ENCODE data around the gene MMP17. TPM values are rescaled to one million over a fixed set of nuclear protein-coding genes. Genes with fewer than 3 reads are reported as not detected.

Gene MMP17
- total RNA-seq, 5 donors from 2014 or later (not counting 1 experiment from before 2014, with no cell fraction given), result 0.58 to 2.7 (median 1.2) TPM

DNA sequence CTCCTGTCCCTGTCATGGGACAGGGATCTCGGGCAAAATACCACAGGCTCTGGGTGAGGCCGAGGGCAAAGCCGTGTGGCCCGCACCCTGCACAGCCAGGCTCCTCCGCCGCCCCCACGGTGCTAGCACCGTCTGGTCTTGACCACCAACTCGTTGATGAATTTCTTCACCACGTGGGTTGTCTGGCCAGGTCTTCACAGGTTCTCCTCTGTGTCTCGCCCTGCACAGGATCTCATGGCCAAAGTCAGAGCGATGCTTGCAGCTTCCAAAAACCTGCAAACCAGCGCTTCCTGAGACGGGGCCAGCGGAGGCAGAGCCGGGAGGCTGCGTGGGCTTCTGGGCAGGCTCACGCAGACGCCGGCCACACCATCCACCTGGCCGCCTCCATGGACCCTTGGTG lies 29.0 kb upstream of the MMP17 start:
- H3K4me3 Mint-ChIP-seq, result no peak overlapping the region
- Histone ChIP-seq H3K27ac (ENCODE audit: low read length) (no peak overlapping the region), H3K4me1 (ENCODE audit: control insufficient read depth in 1 of 2, extremely low read depth in 1 of 2, insufficient read depth in 2 of 2, low read length in 2 of 2) (no peaks in the 10 kb centered on the region), H3K27me3 (replicated peaks in 1 of 2; ENCODE audit: control insufficient read depth in 2 of 2, extremely low read depth in 1 of 2, insufficient read depth in 2 of 2, low read length in 1 of 2) (no peaks in the 10 kb centered on the region), H3K36me3 (ENCODE audit: control insufficient read depth in 2 of 2, extremely low read depth in 1 of 2, insufficient read depth in 1 of 2, low read length in 1 of 2) (peaks cover 18 to 62% of the 10 kb centered on the region in 2 donors), H3K4me3 (ENCODE audit: control insufficient read depth in 1 of 2, extremely low read depth in 1 of 2, low read length in 1 of 2) (no peak overlapping the region), H3K9me3 (no peaks in the 10 kb centered on the region)
- H3K9me3 Mint-ChIP-seq, result no peaks in the 10 kb centered on the region
- DNase-seq, result no peak
- peaks cover 52% of the 10 kb centered on the region for H3K36me3 Mint-ChIP-seq
- H3K4me1 Mint-ChIP-seq, result peaks cover 0 to 4% (median 0%) of the 10 kb centered on the region in 3 donors
- H3K27me3 Mint-ChIP-seq, result no peaks in the 10 kb centered on the region
- 91% methylated on average over 17 of the region's 21 CpGs for WGBS (ENCODE audit: insufficient coverage)
- no peak for ATAC-seq (replicated peaks in 1 of 4)
- no peak overlapping the region for H3K27ac Mint-ChIP-seq
- ChIA-PET POLR2A (no interaction called here), CTCF (no interaction called here)

DNA sequence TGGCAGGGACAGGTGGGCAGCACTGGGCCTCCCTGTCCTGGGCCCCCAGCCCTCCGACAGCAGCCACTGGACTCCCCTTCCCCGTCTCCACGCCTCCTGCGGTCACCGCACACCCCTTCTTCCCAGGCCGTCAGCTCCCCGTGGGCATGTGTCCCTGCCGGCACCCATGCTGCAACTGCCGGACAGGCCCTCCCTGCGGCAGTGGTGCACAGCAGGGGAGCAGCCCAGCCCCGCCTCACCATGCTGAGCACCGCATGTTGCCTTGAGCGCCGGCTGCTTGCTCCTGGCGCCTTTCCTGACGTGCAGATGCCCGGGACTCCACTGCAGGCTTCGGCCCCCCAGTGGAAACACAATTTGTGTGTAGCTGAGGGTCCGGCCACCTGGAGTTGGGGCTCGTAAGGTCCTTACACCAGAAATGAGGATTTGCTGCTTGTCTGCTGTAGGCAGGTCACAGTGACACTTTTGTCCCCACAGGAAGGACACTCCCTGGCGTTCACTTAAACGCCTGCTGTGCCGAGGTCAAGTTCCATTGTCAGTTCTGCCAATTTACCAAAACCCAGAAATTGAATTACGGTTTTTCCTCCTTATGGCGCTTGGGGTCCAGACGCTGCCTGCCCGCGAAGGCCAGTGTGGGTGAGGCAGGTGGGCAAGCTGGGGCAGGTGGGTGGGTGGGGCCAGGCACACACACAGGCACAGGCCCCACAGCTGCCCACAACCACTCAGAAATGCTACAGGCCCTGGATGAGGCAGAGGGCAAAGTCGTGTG lies 28.2 kb upstream of the MMP17 start:
- Histone ChIP-seq H3K27ac (ENCODE audit: low read length) (no peak overlapping the region), H3K9me3 (no peaks in the 10 kb centered on the region), H3K36me3 (ENCODE audit: control insufficient read depth in 2 of 2, extremely low read depth in 1 of 2, insufficient read depth in 1 of 2, low read length in 1 of 2) (peaks cover 16 to 55% of the 10 kb centered on the region in 2 donors), H3K4me1 (ENCODE audit: control insufficient read depth in 1 of 2, extremely low read depth in 1 of 2, insufficient read depth in 2 of 2, low read length in 2 of 2) (no peaks in the 10 kb centered on the region), H3K4me3 (ENCODE audit: control insufficient read depth in 1 of 2, extremely low read depth in 1 of 2, low read length in 1 of 2) (no peak overlapping the region), H3K27me3 (replicated peaks in 1 of 2; ENCODE audit: control insufficient read depth in 2 of 2, extremely low read depth in 1 of 2, insufficient read depth in 2 of 2, low read length in 1 of 2) (no peaks in the 10 kb centered on the region)
- POLR2A ChIA-PET, result no interaction called here
- peaks cover 47% of the 10 kb centered on the region for H3K36me3 Mint-ChIP-seq
- no peak overlapping the region for H3K4me3 Mint-ChIP-seq
- CTCF ChIA-PET, result no interaction called here
- H3K27me3 Mint-ChIP-seq, result no peaks in the 10 kb centered on the region
- no peak overlapping the region for H3K27ac Mint-ChIP-seq
- ATAC-seq (replicated peaks in 1 of 4) (no peak), DNase-seq (no peak)
- no peaks in the 10 kb centered on the region for H3K9me3 Mint-ChIP-seq
- 95% methylated on average over 24 of the region's 29 CpGs for WGBS (ENCODE audit: insufficient coverage)
- H3K4me1 Mint-ChIP-seq, result peaks cover 0 to 4% (median 0%) of the 10 kb centered on the region in 3 donors

DNA sequence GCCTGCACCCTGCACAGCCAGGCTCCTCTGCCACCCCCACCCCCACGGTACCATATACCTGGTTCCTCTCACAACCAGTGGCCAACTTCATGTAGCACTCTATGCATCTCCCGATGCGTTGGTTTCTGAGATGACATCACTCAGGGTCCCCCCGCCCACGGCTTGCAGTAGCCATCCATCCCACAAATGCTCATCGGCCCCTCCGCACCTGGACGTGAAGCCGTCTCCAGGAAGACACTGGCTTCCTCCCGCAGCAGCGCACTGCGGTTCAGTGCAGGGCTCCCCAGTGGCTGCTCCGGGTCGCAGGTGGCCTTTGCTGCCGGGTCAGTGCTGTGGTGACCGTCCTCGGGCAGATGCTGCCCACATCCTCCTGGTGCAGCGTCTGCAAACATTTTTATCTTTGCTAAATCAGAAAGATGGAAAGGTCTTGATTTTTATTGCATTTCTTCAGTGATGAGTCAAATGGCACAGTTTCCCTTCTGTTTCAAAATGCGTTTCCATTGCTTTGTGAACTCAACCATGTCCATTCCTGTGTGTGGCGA lies 27.5 kb upstream of the MMP17 start:
- ChIA-PET POLR2A (no interaction called here), CTCF (no interaction called here)
- Mint-ChIP-seq H3K27me3 (no peaks in the 10 kb centered on the region), H3K9me3 (no peaks in the 10 kb centered on the region), H3K36me3 (peaks cover 51% of the 10 kb centered on the region), H3K4me3 (no peak overlapping the region), H3K27ac (no peak overlapping the region), H3K4me1 (peaks cover 0 to 4% (median 0%) of the 10 kb centered on the region in 3 donors)
- Histone ChIP-seq H3K27me3 (replicated peaks in 1 of 2; ENCODE audit: control insufficient read depth in 2 of 2, extremely low read depth in 1 of 2, insufficient read depth in 2 of 2, low read length in 1 of 2) (no peaks in the 10 kb centered on the region), H3K4me1 (ENCODE audit: control insufficient read depth in 1 of 2, extremely low read depth in 1 of 2, insufficient read depth in 2 of 2, low read length in 2 of 2) (no peaks in the 10 kb centered on the region), H3K36me3 (ENCODE audit: control insufficient read depth in 2 of 2, extremely low read depth in 1 of 2, insufficient read depth in 1 of 2, low read length in 1 of 2) (peaks cover 12 to 49% of the 10 kb centered on the region in 2 donors), H3K9me3 (no peaks in the 10 kb centered on the region), H3K27ac (ENCODE audit: low read length) (no peak overlapping the region), H3K4me3 (ENCODE audit: control insufficient read depth in 1 of 2, extremely low read depth in 1 of 2, low read length in 1 of 2) (no peak overlapping the region)
- ATAC-seq (replicated peaks in 1 of 4), result no peak
- DNase-seq, result no peak
- 84% methylated on average over 13 of the region's 20 CpGs for WGBS (ENCODE audit: insufficient coverage)

- ATAC-seq (replicated peaks in 1 of 4) (no peak), DNase-seq (no peak)
- no peaks in the 10 kb centered on the region for H3K27me3 Mint-ChIP-seq
- Histone ChIP-seq H3K27me3 (replicated peaks in 1 of 2; ENCODE audit: control insufficient read depth in 2 of 2, extremely low read depth in 1 of 2, insufficient read depth in 2 of 2, low read length in 1 of 2) (no peaks in the 10 kb centered on the region), H3K9me3 (no peaks in the 10 kb centered on the region), H3K27ac (ENCODE audit: low read length) (no peak overlapping the region), H3K4me3 (ENCODE audit: control insufficient read depth in 1 of 2, extremely low read depth in 1 of 2, low read length in 1 of 2) (no peak overlapping the region), H3K4me1 (ENCODE audit: control insufficient read depth in 1 of 2, extremely low read depth in 1 of 2, insufficient read depth in 2 of 2, low read length in 2 of 2) (no peaks in the 10 kb centered on the region), H3K36me3 (ENCODE audit: control insufficient read depth in 2 of 2, extremely low read depth in 1 of 2, insufficient read depth in 1 of 2, low read length in 1 of 2) (peaks cover 8 to 46% of the 10 kb centered on the region in 2 donors)
- no peak overlapping the region for H3K27ac Mint-ChIP-seq
- H3K36me3 Mint-ChIP-seq, result peaks cover 47% of the 10 kb centered on the region
- ChIA-PET POLR2A (no interaction called here), CTCF (no interaction called here)
- 98% methylated on average over 14 of the region's 35 CpGs for WGBS (ENCODE audit: insufficient coverage)
- no peak overlapping the region for H3K4me3 Mint-ChIP-seq
- H3K9me3 Mint-ChIP-seq, result no peaks in the 10 kb centered on the region
- H3K4me1 Mint-ChIP-seq, result peaks cover 0 to under 1% (median 0%) of the 10 kb centered on the region in 3 donors
These were observed 26.8 kb upstream of the MMP17 start for GRCh38 chr12:131801254-131801866.

DNA sequence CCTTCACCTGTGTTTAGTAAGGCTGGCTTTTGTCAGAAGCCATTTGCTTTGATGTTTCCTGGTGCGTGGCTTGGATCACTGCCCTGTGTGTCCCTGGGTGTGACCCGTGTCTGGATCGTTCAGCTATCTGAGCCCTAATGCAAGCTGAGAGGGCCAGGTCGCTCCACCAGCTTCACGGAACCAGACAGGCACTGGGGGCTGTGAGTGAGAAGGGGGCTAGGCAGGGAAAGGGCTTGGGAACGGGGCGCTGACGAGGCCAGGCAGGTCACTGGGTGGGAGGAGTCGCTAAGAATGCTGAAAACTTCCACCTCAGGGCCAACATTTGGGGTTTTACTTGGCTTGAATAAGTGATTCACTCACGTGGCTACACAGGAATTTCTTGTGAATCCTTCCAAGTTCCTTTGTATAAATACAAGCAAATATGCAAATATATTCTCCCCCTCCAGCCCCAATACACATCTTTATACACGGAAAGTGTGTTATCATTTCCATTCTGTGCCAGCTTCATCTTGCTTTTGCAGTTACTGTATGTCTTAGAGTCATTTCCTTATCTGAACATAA lies 24.2 kb upstream of the MMP17 start:
- ATAC-seq (replicated peaks in 1 of 4) (no peak), DNase-seq (no peak)
- H3K27me3 ChIP-seq (replicated peaks in 1 of 2; ENCODE audit: control insufficient read depth in 2 of 2, extremely low read depth in 1 of 2, insufficient read depth in 2 of 2, low read length in 1 of 2), result no peaks in the 10 kb centered on the region
- H3K4me1 ChIP-seq (ENCODE audit: control insufficient read depth in 1 of 2, extremely low read depth in 1 of 2, insufficient read depth in 2 of 2, low read length in 2 of 2), result peaks cover 0 to 1% of the 10 kb centered on the region in 2 experiments
- H3K36me3 ChIP-seq (ENCODE audit: control insufficient read depth in 2 of 2, extremely low read depth in 1 of 2, insufficient read depth in 1 of 2, low read length in 1 of 2), result peaks cover 0 to 27% of the 10 kb centered on the region in 2 donors
- ChIA-PET CTCF (no interaction called here), POLR2A (no interaction called here)
- Mint-ChIP-seq H3K4me3 (no peak overlapping the region), H3K27me3 (no peaks in the 10 kb centered on the region), H3K9me3 (no peaks in the 10 kb centered on the region), H3K4me1 (no peaks in the 10 kb centered on the region), H3K27ac (no peak overlapping the region), H3K36me3 (peaks cover 31% of the 10 kb centered on the region)
- no peak overlapping the region for H3K27ac ChIP-seq (ENCODE audit: low read length)
- H3K4me3 ChIP-seq (ENCODE audit: control insufficient read depth in 1 of 2, extremely low read depth in 1 of 2, low read length in 1 of 2), result no peak overlapping the region
- WGBS (ENCODE audit: insufficient coverage), result 69% methylated on average over 6 of the region's 11 CpGs
- no peaks in the 10 kb centered on the region for H3K9me3 ChIP-seq

DNA sequence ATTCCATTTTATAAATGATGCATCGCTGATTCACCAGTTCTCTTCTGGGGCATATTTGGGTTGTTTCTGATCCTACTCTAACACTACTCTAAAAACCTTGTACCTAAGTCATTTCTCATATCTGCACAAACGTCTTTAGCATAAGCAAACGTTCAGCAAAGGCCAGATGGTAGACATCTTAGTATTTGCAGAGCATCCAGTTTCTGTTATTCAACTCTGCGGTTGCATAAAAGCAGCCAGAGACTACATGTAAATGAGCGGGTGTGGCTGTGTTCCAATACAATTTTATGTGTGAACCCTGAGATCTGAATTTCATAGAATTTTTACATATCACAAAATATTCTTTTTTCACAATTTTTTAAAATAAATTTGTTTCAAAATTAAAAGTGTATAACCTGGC lies 22.8 kb upstream of the MMP17 start:
- CTCF ChIA-PET, result no interaction called here
- H3K27ac ChIP-seq (ENCODE audit: low read length), result no peak overlapping the region
- peaks cover 18% of the 10 kb centered on the region for H3K36me3 Mint-ChIP-seq
- peaks cover 0 to 2% of the 10 kb centered on the region in 2 experiments for H3K4me1 ChIP-seq (ENCODE audit: control insufficient read depth in 1 of 2, extremely low read depth in 1 of 2, insufficient read depth in 2 of 2, low read length in 2 of 2)
- DNase-seq (no peak), ATAC-seq (replicated peaks in 1 of 4) (no peak)
- no peaks in the 10 kb centered on the region for H3K9me3 Mint-ChIP-seq
- POLR2A ChIA-PET, result no interaction called here
- no peaks in the 10 kb centered on the region for H3K27me3 ChIP-seq (replicated peaks in 1 of 2; ENCODE audit: control insufficient read depth in 2 of 2, extremely low read depth in 1 of 2, insufficient read depth in 2 of 2, low read length in 1 of 2)
- no peak overlapping the region for H3K27ac Mint-ChIP-seq
- H3K4me3 Mint-ChIP-seq, result no peak overlapping the region
- no peak overlapping the region for H3K4me3 ChIP-seq (ENCODE audit: control insufficient read depth in 1 of 2, extremely low read depth in 1 of 2, low read length in 1 of 2)
- H3K9me3 ChIP-seq, result no peaks in the 10 kb centered on the region
- no peaks in the 10 kb centered on the region for H3K4me1 Mint-ChIP-seq
- WGBS (ENCODE audit: insufficient coverage), result 67% methylated on average over 1 of the region's 5 CpGs
- H3K36me3 ChIP-seq (ENCODE audit: control insufficient read depth in 2 of 2, extremely low read depth in 1 of 2, insufficient read depth in 1 of 2, low read length in 1 of 2), result peaks cover 0 to 14% of the 10 kb centered on the region in 2 donors
- no peaks in the 10 kb centered on the region for H3K27me3 Mint-ChIP-seq

All from T-cell (primary cell).